ENCODE data around the gene COBLL1.

The COBLL1 gene

DNA sequence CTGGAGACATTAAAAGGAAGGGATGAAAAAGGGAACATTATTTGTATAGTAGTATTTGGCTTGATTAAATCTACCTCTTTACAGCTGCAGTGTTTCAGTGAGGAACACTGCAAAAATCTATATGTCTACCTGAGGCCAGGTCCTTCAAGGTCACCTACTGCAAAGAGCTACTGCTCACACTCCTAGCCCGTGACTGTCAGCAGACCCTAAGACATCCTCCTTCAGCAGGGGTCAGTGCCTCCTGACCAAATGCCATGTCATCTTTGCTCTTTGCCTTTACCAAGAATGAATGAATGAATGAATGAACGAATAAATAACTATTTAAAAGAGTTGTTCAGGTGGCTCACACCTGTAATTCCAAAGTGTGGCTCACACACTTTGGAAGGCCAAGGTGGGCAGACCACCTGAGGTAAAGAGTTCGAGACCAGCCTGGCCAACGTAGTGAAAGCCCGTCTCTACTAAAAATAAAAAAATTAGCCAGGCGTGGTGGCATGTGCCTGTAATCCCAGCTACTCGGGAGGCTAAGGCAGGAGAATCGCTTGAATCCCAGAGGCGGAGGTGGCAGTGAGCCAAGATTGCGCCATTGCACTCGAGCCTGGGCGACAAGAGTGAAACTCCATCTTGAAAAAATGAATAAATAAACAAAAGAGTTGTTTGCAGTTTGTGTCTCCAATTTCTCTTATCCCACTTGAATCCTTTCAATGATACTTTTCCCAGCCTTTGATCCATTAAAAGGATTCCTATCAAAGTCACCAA, 136.0 kb downstream of the COBLL1 start:
- DNase-seq = no peak

GRCh38 chr2:164703915-164704706, 137.5 kb downstream of the COBLL1 start:
- DNase-seq = no peak

DNA sequence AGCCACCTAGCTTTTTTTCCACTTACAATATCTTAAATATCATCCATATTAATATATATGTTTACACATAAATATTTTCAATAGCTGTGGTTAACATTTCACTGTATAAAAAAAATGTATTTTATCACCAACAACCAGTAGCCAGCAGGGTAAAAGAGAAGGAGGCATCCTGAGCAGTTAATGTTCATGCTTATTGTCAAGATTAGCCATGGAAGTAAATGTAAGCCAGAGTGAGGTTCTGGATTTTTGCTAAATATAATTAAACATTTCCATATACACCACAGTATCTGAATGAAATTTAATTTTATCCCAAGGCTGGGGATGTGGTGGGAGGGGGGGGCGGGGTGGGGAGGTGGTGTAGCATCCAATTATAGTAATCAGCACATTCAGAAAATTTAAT, 140.1 kb downstream of the COBLL1 start:
- no peak for DNase-seq

- no peak for DNase-seq
These were observed 141.2 kb downstream of the COBLL1 start for GRCh38 chr2:164700390-164700789.

GRCh38 chr2:164697688-164698461, 143.7 kb downstream of the COBLL1 start:
- DNase-seq = peak; percentile 41

GRCh38 chr2:164696634-164697033, 145.0 kb downstream of the COBLL1 start:
- no peak for DNase-seq

- no peak for DNase-seq
These were observed 147.3 kb downstream of the COBLL1 start for GRCh38 chr2:164694275-164694695.

- no peak for DNase-seq
These were observed 147.8 kb downstream of the COBLL1 start for GRCh38 chr2:164693834-164694233.

DNA sequence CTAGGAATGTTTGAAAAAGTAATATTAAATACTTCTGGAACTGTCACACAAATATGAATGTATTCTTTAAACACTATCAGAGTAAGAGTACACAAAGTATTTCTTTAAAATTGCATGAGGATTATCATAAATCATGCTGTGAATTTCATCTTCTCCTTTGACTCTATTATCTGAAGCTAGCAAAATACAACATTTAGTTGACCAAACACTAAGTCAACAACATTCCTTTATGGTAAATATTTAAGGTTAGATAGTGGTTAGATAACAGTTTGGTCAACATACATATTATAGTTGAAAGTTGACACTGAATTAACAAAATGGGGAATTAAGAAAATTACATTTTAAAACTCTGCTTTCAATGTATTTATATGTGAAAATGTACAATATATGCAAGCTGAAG, 148.2 kb downstream of the COBLL1 start:
- DNase-seq = no peak

DNA sequence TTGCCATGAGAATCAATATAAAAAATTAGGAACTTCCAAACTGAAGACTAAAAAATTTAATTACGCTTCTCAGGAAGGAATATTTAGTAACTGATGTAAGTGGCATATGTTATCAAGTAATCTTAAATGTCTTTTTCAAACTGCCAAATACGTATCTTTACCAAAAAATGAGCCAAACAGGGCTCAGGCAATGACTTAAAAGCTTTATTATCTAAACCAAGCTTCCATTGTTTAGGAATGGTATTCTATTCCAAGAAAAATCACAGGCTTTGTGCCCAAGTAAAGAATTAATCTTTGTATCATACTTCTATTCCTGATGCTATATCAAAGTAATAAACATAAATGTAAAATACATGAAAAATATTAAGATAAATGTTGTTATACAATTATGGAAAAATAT, 148.7 kb downstream of the COBLL1 start:
- no peak for DNase-seq

GRCh38 chr2:164692114-164692513, 149.5 kb downstream of the COBLL1 start:
- no peak for DNase-seq

DNA sequence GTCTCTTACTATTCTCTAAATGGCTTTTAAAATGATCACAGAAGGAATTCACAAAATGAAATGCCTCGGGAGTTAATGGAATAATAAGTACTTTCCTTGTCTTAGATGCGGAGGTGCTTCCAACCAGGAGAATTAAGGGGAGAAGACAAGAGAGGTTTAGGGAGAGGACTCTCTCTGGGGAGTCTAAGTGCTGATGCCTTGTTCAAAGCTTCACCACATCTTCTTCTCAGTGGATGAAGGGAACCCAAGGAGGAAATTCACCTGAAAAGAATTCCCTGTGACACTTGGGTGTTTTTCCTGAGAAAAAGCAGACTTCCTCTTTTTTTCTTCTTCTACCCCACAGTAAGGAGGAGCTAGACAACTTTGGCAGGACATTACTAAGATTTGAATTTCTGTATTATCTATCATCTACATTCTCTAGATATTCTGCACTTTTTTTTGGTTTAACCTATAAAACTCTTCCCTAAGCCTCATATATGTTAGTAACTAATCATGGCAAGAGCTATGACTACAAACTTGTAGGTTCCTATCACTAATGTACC, 150.2 kb downstream of the COBLL1 start:
- DNase-seq = no peak

- no peak for DNase-seq
These were observed 151.3 kb downstream of the COBLL1 start for GRCh38 chr2:164690361-164690760.

- no peak for DNase-seq
These were observed 152.7 kb downstream of the COBLL1 start for GRCh38 chr2:164688896-164689419.

- no peak for DNase-seq
These were observed 160.6 kb downstream of the COBLL1 start for GRCh38 chr2:164681009-164681408.

- DNase-seq = no peak
These were observed 162.9 kb downstream of the COBLL1 start for GRCh38 chr2:164678631-164679149.

- no peak for DNase-seq
These were observed 163.9 kb downstream of the COBLL1 start for GRCh38 chr2:164677733-164678132.

DNA sequence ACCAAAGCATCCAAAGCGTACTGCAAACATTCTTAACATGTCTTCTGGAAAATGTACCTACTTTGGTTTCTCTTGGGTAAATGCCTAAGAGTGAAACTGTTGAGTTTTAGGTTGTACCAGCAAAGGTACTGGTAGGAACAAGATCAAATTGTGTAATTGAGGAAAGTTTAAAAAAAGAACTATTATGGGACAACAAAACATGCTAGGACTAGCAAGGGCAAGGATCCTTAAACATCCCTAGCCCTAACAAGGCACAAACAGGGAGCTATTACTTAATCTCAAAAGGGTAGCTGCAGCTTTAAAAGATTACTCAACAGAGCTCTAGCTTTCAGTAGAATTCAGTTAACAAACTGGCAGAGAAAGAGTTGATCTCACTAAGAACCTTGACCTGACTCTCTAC, 164.4 kb downstream of the COBLL1 start:
- DNase-seq = no peak

- no peak for DNase-seq
These were observed 165.9 kb downstream of the COBLL1 start for GRCh38 chr2:164675687-164676086.

DNA sequence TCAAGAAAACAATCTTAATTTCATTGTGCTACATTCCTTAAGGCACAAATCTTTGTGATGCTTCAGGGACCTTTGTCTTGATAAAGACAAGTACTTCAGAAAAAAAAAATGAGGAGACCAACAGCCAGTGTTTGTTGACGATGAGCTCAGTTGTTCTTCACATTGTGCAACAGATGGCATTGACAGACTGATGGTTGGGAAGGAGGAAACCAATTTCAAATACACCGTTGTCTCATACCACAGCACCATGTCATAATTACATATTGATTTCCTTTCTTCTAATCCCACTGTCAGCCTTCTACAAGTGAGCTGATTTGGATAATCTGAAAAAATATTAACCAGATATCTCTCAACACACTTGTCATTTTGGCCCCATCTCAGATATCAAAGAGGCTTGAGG, 166.6 kb downstream of the COBLL1 start:
- DNase-seq = no peak

- DNase-seq = no peak
These were observed 169.8 kb downstream of the COBLL1 start for GRCh38 chr2:164671664-164672396.

- DNase-seq = no peak
These were observed 172.3 kb downstream of the COBLL1 start for GRCh38 chr2:164669291-164669690.
